Sciatic nerve (tissue), 2 donors: Measurements from ENCODE around the gene GSG1L. TPM values are rescaled to one million over a fixed set of nuclear protein-coding genes. Genes with fewer than 3 reads are reported as not detected.

Source experiments
- ATAC-seq: fragments of 200-7000 bp; cut with Tn5 transposase; one replicate; pipeline ENCODE4 v1.9.1; 2020; ENCODE audit warnings: mild to moderate bottlenecking, moderate library complexity
- DNase-seq: peaks from one replicate; pipeline ENCODE4 v3.0.0-alpha.2; 2020; ENCODE audit warnings: low spot score
- intact Hi-C: fragments of 100-400 bp; cut with DNase I; formaldehyde crosslinking; loops from one replicate; pipeline ENCODE4 v1.14.2; 2022
- total RNA-seq: library from RNA; stranded (reverse); fragmentation: NEBNext Ultra II Directional; extraction: Animal tissue kit (Norgen Biotek cat#: 25700); gene quantifications from one replicate; pipeline ENCODE4 v1.2.1, GENCODE V29; 2021
- donor health status: DM: no; HTN: no; CAD: no.
- donor health status: DM: no; HTN: no; CAD: no.

The GSG1L gene
- total RNA-seq, 1 donor from 2014 or later = 0.62 TPM

DNA sequence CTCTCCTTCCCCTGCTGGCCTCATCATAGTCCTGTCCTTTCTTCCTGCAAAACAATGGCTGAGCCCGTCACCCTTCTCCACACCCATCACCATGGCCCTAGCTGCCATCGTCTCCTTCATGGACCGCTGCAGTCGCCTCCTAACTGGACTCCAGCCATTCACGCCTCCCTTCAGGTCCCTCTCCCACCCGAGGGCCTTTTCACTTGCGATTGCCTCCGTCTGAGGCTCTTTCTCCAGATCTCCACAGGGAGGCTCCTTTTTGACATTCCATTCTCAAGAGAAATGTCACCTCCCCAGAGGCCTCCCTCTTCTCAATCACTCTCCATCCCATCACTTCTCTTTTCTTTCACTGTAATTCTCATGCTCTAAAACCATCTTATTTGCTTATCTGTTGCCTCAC lies 23.5 kb downstream of the GSG1L start:
- intact Hi-C loops = no loop called here
- no peak for ATAC-seq
- DNase-seq = no peak

DNA sequence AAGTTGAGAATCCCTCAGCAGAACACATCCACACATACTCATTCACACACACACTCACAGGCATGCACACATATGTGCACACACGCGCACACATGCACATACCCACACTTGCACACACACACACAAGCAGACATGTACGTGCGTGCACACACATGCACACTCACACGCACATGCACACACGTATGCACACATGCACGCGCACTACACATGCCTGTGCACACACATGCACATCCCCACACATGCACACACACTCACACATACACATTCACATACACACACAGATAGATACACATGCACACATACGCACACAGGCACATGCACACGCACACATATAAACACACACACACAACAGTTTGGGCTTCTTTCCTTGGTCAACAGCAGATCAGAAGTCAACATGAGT lies 24.0 kb downstream of the GSG1L start:
- no peak for ATAC-seq
- intact Hi-C loops = no loop called here
- DNase-seq = no peak

- ATAC-seq (no peak), DNase-seq (no peak)
- intact Hi-C loops = no loop called here
Measured at GRCh38 chr16:28038409-28038808, 25.1 kb downstream of the GSG1L start.

- no peak for DNase-seq
- intact Hi-C loops = no loop called here
- ATAC-seq = no peak
Measured at GRCh38 chr16:28035866-28036393, 27.6 kb downstream of the GSG1L start.

DNA sequence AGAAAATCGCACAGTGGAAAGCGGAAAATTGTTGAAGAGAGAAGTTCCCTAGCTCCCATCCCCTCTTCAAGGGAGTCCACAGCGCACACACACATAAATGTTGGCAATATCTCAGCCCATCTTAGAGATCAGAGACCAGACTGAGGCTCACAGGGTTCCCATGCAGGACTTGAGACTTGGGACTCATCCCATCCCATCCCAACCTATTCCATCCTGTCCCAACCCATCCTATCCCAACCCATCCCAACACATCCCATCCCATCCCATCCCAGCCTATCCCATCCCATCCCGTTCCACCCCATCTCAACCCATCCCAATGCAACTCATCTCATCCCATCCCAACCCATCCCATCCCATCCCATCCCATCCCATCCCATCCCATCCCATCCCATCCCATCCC lies 29.6 kb downstream of the GSG1L start:
- intact Hi-C loops = no loop called here
- ATAC-seq (no peak), DNase-seq (no peak)

DNA sequence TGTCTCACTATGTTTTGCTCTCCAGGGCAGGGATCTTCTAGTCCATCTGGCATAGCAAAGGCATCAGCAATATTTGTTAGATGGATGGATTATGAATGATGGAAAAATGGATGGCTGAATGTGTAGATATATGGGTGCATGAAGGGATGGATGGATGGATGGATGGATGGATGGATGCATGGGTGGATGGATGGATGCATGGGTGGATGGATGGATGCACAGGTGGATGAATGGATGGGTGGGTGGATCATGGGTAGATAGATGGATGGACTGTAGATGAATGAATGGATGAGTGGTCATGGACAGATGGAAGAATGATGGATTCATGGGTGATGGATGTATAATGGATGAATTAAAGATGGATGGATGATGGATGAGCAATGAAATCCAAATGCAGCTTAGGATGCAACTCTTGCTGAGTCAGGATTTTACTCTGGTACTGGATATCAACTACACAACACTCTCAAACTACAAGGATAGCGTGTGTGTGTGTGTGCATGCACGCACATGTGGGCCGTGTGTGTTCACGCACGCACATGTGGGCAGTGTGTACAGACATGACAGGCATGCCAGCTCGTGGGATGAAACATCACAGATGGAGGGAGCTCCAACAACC lies 34.0 kb downstream of the GSG1L start:
- ATAC-seq (no peak), DNase-seq (no peak)
- intact Hi-C loops = no loop called here

GRCh38 chr16:28027055-28027454 lies 36.5 kb downstream of the GSG1L start:
- ATAC-seq = no peak
- no peak for DNase-seq
- intact Hi-C loops = no loop called here

GRCh38 chr16:28025631-28026030 lies 37.9 kb downstream of the GSG1L start:
- DNase-seq = no peak
- ATAC-seq = no peak
- intact Hi-C loops = no loop called here

- ATAC-seq (no peak), DNase-seq (no peak)
- intact Hi-C loops = no loop called here
Measured at GRCh38 chr16:28019218-28019617, 44.3 kb downstream of the GSG1L start.

- DNase-seq = no peak
- ATAC-seq = no peak
- intact Hi-C loops = no loop called here
Measured at GRCh38 chr16:28014851-28015250, 48.7 kb downstream of the GSG1L start.

- DNase-seq (no peak), ATAC-seq (no peak)
- intact Hi-C loops = no loop called here
Measured at GRCh38 chr16:28013878-28014277, 49.6 kb downstream of the GSG1L start.

- intact Hi-C loops = no loop called here
- DNase-seq (no peak), ATAC-seq (no peak)
Measured at GRCh38 chr16:28013392-28013791, 50.1 kb downstream of the GSG1L start.

GRCh38 chr16:28011971-28012445 lies 51.5 kb downstream of the GSG1L start:
- no peak for DNase-seq
- ATAC-seq = no peak

GRCh38 chr16:28011223-28011622 lies 52.3 kb downstream of the GSG1L start:
- DNase-seq = no peak
- intact Hi-C loops = no loop called here
- no peak for ATAC-seq

More at GRCh38 chr16:28011971-28012445, 51.5 kb downstream of the GSG1L start:
- intact Hi-C loops = no loop called here

GRCh38 chr16:28010671-28011070 lies 52.8 kb downstream of the GSG1L start:
- DNase-seq (no peak), ATAC-seq (no peak)
- intact Hi-C loops = no loop called here

DNA sequence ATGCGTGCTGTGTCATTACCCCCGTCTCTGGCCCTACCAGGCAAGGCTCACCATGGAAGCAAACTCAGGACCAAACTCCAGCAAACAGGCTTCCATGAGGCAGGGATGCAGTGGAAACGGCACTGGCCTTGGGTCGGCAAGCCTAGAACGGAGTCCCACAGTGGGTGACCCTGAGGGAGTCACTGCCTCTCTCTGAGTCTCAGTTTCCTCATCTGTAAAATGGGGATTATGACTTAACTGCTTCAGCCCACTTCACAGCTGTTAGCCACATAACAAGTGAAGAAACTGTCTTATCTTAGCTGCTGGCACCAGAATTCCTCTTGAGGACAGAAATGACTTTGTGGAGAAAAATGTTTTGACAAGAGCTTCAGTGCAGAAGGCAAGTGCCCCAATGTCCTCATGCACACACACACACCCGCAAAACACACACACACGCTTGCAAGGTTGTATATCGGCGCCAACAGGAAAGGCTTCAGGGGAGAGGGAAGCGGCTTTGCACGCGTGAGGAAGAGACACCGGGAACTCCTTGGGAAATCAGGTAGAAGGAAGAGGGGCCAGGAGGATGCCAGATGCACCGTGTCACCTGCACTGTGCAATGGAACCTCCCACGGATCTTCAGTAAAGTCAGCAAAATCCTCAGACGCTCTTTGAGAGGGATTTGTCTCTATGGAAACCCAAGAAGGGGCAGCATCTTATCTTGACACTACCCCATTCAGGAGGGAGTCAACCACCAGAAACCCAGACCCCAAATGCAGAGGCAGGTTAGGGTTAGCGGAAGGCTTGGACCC lies 53.7 kb downstream of the GSG1L start:
- DNase-seq (no peak), ATAC-seq (no peak)
- intact Hi-C loops = no loop called here

DNA sequence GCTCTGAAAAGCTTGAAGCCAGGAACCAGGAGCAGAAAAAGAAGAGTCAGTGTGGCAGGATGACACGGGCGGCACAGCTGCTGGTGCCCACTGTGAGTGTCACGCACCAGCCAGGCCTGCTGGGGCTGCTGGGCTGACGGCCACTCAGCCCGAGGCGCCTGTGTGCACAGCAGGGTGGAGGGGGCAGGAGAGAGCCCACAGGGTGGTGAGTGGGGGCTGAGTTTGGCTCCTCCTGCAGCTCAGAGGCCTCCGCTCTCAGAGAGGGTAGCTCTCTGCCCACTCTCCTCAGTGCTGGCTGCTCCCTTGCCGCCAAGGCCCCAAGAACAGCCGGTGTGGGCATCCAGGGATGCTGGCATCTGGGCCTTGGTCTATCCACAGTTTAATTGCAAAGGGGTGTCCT lies 59.6 kb downstream of the GSG1L start:
- DNase-seq = no peak
- intact Hi-C loops = no loop called here
- no peak for ATAC-seq

DNA sequence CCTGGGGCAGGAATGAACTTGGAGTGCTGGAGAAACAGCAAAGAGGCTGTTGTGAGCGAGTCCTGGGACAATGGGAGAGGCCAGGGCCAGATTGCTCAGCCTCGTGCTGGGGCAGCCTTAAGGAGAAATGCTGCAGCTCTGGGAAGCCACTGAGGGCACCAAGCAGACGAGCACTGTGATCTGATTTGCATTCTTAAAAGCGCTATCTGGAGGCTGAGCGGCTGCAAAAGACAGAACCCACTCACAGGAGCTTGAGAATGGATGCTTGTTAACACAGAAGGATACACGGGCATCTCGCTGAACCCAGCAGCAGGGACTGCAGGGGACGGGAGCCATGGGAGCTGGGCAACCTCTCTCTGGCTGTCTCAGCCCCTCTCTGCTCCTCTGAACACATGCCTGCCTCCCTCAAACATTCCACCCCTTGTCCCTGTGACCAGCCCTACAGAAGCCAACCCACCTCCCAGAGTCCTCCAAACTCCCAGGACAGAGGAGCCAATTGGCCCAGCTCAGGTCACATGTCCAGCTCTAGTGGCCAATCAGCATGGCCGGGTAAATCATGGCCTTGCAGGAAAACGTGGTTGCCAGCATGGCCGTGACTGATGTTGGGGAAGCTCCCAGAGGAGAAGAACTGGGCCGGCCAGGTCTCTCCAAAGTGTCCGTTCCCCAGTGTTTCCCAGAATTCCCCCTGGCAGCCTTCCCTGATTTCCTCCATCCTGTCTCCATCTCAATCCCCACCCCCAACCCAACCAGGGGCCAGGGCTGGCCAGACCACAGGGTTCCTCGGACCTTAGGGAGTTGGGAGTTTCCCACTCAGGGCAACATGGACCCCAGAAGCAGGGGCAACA lies 60.3 kb downstream of the GSG1L start:
- ATAC-seq (no peak), DNase-seq (no peak)
- intact Hi-C loops = no loop called here

DNA sequence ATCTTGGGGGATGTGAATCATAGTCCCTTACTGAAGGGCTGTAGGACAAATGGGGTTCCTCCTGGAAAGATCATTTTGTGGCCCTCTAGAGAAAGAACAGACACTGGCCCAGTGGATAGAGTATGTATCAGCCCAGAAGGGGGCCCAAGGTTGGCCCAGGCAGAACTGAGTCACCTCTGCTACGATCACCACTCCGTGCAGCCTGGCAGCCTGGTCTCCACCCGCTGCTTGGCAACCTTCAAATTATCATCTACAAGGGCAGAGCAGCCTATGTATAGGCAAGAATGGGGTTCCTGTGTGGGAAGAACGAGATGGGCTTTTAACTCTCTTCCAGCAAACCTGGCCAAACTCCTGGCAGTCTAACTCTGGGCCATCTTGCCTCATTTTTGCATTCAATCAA lies 61.9 kb downstream of the GSG1L start:
- intact Hi-C loops = no loop called here
- ATAC-seq = no peak
- no peak for DNase-seq

DNA sequence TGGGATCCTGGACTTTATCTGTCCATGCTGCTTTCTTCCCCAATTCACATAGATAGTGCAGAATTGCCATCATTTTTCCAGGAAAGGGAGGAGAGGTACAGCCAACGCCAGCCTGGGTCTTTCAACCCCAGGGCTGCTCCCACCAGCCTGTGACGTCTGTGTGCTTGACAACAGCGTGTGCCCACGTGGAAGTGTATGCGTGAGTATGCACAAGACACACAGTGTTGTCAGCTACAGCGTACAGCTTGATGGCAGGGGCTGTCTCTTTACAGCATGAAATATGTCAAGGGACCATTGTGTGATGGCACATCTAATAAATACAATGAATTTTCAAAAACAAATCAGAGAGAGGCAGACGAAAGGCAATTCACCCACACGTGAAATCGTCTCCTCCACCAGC lies 62.3 kb downstream of the GSG1L start:
- ATAC-seq = no peak
- no peak for DNase-seq
- intact Hi-C loops = no loop called here
